ENCODE measurements around the gene UMAD1. TPM values are rescaled to one million over a fixed set of nuclear protein-coding genes. Genes with fewer than 3 reads are reported as not detected.

Gene UMAD1
- total and polyA plus RNA-seq, 2 of the 4 experiments (the other 2 are of a cell fraction) = 5.2 to 8.4 TPM

DNA sequence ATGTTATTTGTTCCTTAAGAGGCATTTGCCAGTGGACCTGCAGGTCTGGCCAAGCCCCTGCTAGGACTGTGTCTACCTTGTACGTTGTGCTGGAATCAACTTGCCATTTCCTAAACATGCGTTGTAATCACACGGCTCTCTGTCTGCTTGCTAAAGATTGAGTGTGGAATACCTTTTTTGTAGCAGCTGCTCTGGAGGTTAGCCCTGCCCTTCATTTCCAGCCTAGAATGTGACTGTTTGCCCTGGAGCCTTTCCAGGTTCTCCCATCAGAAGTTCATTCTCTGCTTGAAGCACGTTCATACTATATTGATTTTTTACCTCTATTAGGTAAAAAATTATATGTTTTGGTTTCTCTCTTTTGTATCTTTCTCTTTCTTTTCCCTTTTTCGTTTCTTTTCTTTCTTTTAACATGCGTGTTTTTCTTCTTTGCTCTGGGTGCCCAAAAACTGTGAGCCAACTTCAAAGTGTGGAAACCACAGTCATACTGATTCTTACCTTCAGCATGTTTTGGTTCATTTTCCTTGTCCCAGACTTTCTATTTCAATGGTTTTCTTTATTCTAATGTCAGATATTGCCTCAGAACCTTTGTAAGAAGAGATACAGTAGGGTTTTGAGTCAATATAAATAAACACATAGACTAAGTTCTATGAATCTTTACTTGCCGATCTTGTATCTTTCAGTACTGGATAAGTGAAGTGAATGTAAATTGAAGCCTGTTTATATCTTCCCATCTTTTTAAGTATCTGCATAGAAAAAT lies 189.7 kb downstream of the UMAD1 start:
- Histone ChIP-seq H2BK15ac (ENCODE audit: low read depth, low read length) (no peak overlapping the region), H3K4me2 (ENCODE audit: low read depth, low read length) (no peak overlapping the region), H3K56ac (ENCODE audit: extremely low read depth, insufficient read depth, low read length) (no peak overlapping the region), H3K4me1 (ENCODE audit: control insufficient read depth, insufficient read depth, low read length) (no peaks in the 10 kb centered on the region), H2AK9ac (replicated peaks; ENCODE audit: low read depth, low read length, poor library complexity) (no peak overlapping the region), H4K20me1 (ENCODE audit: insufficient read depth, low read length) (no peaks in the 10 kb centered on the region), H4K8ac (ENCODE audit: low read depth in 2 of 2, low read length in 2 of 2) (no peak overlapping the region), H2BK120ac (ENCODE audit: low read depth, low read length) (no peak overlapping the region), H4K5ac (ENCODE audit: low read depth, low read length) (no peak overlapping the region), H3K4me3 (ENCODE audit: insufficient read depth, low read depth, low read length) (no peak overlapping the region), H3K9me1 (ENCODE audit: insufficient read depth, low read length) (no peaks in the 10 kb centered on the region), H4K91ac (ENCODE audit: insufficient read depth, low read depth, low read length) (no peak overlapping the region), H3K9me3 (ENCODE audit: control insufficient read depth, insufficient read depth, low read length) (no peaks in the 10 kb centered on the region), H3K14ac (replicated peaks; ENCODE audit: low read depth, low read length) (no peak overlapping the region; the same call in 1 of the 2 replicates), H2BK5ac (ENCODE audit: low read depth, low read length, poor library complexity, severe bottlenecking) (no peak overlapping the region), H3K23ac (ENCODE audit: low read depth, low read length) (no peak overlapping the region), H3K4ac (ENCODE audit: low read depth, low read length) (no peak overlapping the region), H3K9ac (ENCODE audit: low read depth, low read length) (no peak overlapping the region), H3K36me3 (ENCODE audit: control insufficient read depth, insufficient read depth, low read length) (no peaks in the 10 kb centered on the region), H2AK5ac (ENCODE audit: low read depth, low read length) (no peak overlapping the region), H2AFZ (replicated peaks; ENCODE audit: low read length, poor library complexity) (no peak overlapping the region), H3K27ac (ENCODE audit: insufficient read depth, low read length) (no peak overlapping the region), H3K27me3 (ENCODE audit: control insufficient read depth, insufficient read depth, low read length) (no peaks in the 10 kb centered on the region), H3K18ac (ENCODE audit: low read depth, low read length) (no peak overlapping the region), H2BK20ac (ENCODE audit: low read depth, low read length) (no peak overlapping the region), H3K79me1 (ENCODE audit: low read depth in 1 of 2, low read length in 2 of 2) (no peaks in the 10 kb centered on the region)
- dilution Hi-C loops (cut with HindIII; ENCODE audit: low sequenced_read_pairs, unreplicated experiment) = no loop called here
- TF ChIP-seq BHLHE40 (IDR thresholded peaks at IDR 0.05; ENCODE audit: low read depth, low read length) = no peak
- TF ChIP-seq CHD1 (IDR thresholded peaks at IDR 0.05; ENCODE audit: low read depth, low read length) = no peak
- TF ChIP-seq CEBPB (IDR thresholded peaks at IDR 0.05; ENCODE audit: low read depth, low read length) = no peak
- TF ChIP-seq, protein P1, sequence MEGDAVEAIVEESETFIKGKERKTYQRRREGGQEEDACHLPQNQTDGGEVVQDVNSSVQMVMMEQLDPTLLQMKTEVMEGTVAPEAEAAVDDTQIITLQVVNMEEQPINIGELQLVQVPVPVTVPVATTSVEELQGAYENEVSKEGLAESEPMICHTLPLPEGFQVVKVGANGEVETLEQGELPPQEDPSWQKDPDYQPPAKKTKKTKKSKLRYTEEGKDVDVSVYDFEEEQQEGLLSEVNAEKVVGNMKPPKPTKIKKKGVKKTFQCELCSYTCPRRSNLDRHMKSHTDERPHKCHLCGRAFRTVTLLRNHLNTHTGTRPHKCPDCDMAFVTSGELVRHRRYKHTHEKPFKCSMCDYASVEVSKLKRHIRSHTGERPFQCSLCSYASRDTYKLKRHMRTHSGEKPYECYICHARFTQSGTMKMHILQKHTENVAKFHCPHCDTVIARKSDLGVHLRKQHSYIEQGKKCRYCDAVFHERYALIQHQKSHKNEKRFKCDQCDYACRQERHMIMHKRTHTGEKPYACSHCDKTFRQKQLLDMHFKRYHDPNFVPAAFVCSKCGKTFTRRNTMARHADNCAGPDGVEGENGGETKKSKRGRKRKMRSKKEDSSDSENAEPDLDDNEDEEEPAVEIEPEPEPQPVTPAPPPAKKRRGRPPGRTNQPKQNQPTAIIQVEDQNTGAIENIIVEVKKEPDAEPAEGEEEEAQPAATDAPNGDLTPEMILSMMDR (conservative IDR thresholded peaks at IDR 0.05; ENCODE audit: low read depth, low read length) = no peak
- TF ChIP-seq, protein P2, sequence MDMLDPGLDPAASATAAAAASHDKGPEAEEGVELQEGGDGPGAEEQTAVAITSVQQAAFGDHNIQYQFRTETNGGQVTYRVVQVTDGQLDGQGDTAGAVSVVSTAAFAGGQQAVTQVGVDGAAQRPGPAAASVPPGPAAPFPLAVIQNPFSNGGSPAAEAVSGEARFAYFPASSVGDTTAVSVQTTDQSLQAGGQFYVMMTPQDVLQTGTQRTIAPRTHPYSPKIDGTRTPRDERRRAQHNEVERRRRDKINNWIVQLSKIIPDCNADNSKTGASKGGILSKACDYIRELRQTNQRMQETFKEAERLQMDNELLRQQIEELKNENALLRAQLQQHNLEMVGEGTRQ (IDR thresholded peaks at IDR 0.05; ENCODE audit: low read depth, low read length) = no peak
- POLR2A ChIA-PET (ENCODE audit: unreplicated experiment) = no interaction called here
- 93% methylated on average over 3 of the region's 7 CpGs; no CpG with 5 or more reads in 1 of the 2 experiments for WGBS, 2 experiments (ENCODE audit: extremely low coverage in 2 of 2, insufficient read length in 1 of 2)
- intact Hi-C loops (cut with micrococcal nuclease) = no loop called here
- CTCF ChIA-PET = no interaction called here
- DNase-seq (no peak), ATAC-seq (ENCODE audit: low read depth) (no peak)
- in situ Hi-C loops (cut with MboI; ENCODE audit: low sequenced_read_pairs) = no loop called here
- no TSS peak for BruUV-seq (replicated peaks)
